Kidney tubule cell (primary cell): ENCODE results near the gene PTPN14.

Experiments used
- DNase-seq: peaks from one replicate; pipeline ENCODE4 v3.0.0-alpha.2; 2018; ENCODE audit warnings: low spot score

PTPN14 gene

GRCh38 chr1:214453109-214453722, 98.2 kb downstream of the PTPN14 start:
- peak; percentile 85 for DNase-seq

GRCh38 chr1:214452152-214452784, 99.1 kb downstream of the PTPN14 start:
- no peak for DNase-seq

- no peak for DNase-seq
Measured at GRCh38 chr1:214451596-214451995, 99.8 kb downstream of the PTPN14 start.

GRCh38 chr1:214449371-214449770, 102.0 kb downstream of the PTPN14 start:
- peak; percentile 96 for DNase-seq

- DNase-seq: no peak
Measured at GRCh38 chr1:214448536-214448935, 102.9 kb downstream of the PTPN14 start.

- no peak for DNase-seq
Measured at GRCh38 chr1:214447557-214447871, 103.9 kb downstream of the PTPN14 start.

- peak; percentile 98 for DNase-seq
Measured at GRCh38 chr1:214446772-214447556, 104.4 kb downstream of the PTPN14 start.

- peak; percentile 76 for DNase-seq
Measured at GRCh38 chr1:214445831-214446614, 105.4 kb downstream of the PTPN14 start.

- DNase-seq: no peak
Measured at GRCh38 chr1:214445199-214445598, 106.2 kb downstream of the PTPN14 start.

- no peak for DNase-seq
Measured at GRCh38 chr1:214444182-214444939, 107.0 kb downstream of the PTPN14 start.

- DNase-seq: no peak
Measured at GRCh38 chr1:214441119-214441518, 110.3 kb downstream of the PTPN14 start.

GRCh38 chr1:214440219-214440965, 111.0 kb downstream of the PTPN14 start:
- peak; percentile 39 for DNase-seq

- DNase-seq: peak; percentile 90
Measured at GRCh38 chr1:214439352-214440119, 111.9 kb downstream of the PTPN14 start.

- DNase-seq: no peak
Measured at GRCh38 chr1:214438530-214438929, 112.9 kb downstream of the PTPN14 start.

GRCh38 chr1:214438075-214438474, 113.3 kb downstream of the PTPN14 start:
- no peak for DNase-seq

- no peak for DNase-seq
Measured at GRCh38 chr1:214435867-214436266, 115.5 kb downstream of the PTPN14 start.

GRCh38 chr1:214432245-214432644, 119.2 kb downstream of the PTPN14 start:
- DNase-seq: no peak

- DNase-seq: no peak
Measured at GRCh38 chr1:214429951-214430770, 121.2 kb downstream of the PTPN14 start.

- peak; percentile 99 for DNase-seq
Measured at GRCh38 chr1:214427871-214428277, 123.5 kb downstream of the PTPN14 start.
